ENCODE results near the gene SH3TC2.

GRCh38 chr5:149018909-149019443 lies 43.9 kb downstream of the SH3TC2 start:
- TF ChIP-seq REST (IDR thresholded peaks at IDR 0.05; ENCODE audit: insufficient read depth in 1 of 2, low read depth in 2 of 2, low read length in 2 of 2) (no peak), POLR2AphosphoS5 (IDR thresholded peaks at IDR 0.05; ENCODE audit: low read depth, low read length) (no peak), TAF1 (IDR thresholded peaks at IDR 0.05; ENCODE audit: borderline replicate concordance, insufficient read depth, low read length) (no peak), SIN3A (IDR thresholded peaks at IDR 0.05; ENCODE audit: borderline replicate concordance, insufficient read depth, low read length) (no peak), FOXP2 (optimal IDR thresholded peaks at IDR 0.05; ENCODE audit: borderline replicate concordance, extremely low read depth, extremely low read length, insufficient read depth) (no peak)

Data from PFSK-1 (cell line).